ENCODE data around the gene RNF44. TPM values are rescaled to one million over a fixed set of nuclear protein-coding genes. Genes with fewer than 3 reads are reported as not detected.

RNF44 gene
- total RNA-seq, 1 donor from 2014 or later: 24.1 TPM

DNA sequence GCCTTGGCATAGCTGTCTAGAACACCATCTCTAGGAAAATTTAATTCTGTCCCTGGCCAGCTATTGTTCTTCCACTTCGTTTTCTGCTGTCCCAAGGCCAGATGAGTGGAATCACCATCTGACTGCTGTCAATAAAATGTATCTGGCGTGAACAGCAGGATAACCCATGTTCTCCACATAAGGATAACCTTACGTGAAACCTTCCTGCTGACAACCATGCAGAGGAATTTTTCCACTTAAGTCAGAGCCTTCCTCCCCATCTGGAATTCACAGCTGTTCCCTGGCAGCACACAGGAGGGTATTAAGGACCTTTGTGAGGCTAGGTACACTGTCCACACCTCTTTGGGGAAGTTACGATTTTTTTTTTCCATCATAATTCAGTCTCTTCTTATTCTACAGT, 28.6 kb downstream of the RNF44 start:
- peaks cover 31 to 57% of the 10 kb centered on the region in 2 donors for H3K36me3 ChIP-seq
- no peaks in the 10 kb centered on the region for H3K4me1 ChIP-seq

DNA sequence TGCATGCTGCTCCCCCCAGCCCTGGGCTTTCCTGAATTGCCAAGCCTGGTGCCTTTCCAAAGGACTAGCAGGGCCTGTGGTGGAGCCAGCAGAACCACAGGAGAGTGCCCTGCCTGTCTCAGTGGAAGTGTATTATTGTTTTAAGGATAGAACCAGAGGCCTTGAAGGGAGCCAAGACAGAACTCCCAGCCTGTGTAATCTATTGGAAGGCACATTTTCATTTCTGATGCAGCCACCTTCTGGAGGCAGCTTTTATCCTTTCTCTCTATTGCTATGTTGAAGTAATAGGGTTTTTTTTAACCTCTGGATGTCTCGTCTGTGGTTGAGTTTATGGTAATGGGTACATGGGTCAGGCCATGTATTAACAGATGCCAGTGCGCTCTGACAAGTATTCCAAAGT, 29.3 kb downstream of the RNF44 start:
- Histone ChIP-seq H3K9me3 (no peaks in the 10 kb centered on the region), H3K4me3 (no peak overlapping the region), H3K36me3 (peaks cover 34 to 64% of the 10 kb centered on the region in 2 donors), H3K27me3 (no peaks in the 10 kb centered on the region), H3K27ac (no peak overlapping the region), H3K4me1 (no peaks in the 10 kb centered on the region)
- TF ChIP-seq, protein P1, sequence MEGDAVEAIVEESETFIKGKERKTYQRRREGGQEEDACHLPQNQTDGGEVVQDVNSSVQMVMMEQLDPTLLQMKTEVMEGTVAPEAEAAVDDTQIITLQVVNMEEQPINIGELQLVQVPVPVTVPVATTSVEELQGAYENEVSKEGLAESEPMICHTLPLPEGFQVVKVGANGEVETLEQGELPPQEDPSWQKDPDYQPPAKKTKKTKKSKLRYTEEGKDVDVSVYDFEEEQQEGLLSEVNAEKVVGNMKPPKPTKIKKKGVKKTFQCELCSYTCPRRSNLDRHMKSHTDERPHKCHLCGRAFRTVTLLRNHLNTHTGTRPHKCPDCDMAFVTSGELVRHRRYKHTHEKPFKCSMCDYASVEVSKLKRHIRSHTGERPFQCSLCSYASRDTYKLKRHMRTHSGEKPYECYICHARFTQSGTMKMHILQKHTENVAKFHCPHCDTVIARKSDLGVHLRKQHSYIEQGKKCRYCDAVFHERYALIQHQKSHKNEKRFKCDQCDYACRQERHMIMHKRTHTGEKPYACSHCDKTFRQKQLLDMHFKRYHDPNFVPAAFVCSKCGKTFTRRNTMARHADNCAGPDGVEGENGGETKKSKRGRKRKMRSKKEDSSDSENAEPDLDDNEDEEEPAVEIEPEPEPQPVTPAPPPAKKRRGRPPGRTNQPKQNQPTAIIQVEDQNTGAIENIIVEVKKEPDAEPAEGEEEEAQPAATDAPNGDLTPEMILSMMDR (IDR thresholded peaks at IDR 0.05): no peak
- no peak for DNase-seq (ENCODE audit: low spot score in 2 of 2)
- intact Hi-C loops (cut with DNase I): no loop called here

More for the DNA sequence above, 28.6 kb downstream of the RNF44 start:
- no peaks in the 10 kb centered on the region for H3K9me3 ChIP-seq
- H3K4me3 ChIP-seq: no peak overlapping the region
- no peak for DNase-seq (ENCODE audit: low spot score in 2 of 2)
- TF ChIP-seq, protein P1 (IDR thresholded peaks at IDR 0.05): no peak
- no peak overlapping the region for H3K27ac ChIP-seq
- no peaks in the 10 kb centered on the region for H3K27me3 ChIP-seq
- intact Hi-C loops (cut with DNase I): no loop called here

DNA sequence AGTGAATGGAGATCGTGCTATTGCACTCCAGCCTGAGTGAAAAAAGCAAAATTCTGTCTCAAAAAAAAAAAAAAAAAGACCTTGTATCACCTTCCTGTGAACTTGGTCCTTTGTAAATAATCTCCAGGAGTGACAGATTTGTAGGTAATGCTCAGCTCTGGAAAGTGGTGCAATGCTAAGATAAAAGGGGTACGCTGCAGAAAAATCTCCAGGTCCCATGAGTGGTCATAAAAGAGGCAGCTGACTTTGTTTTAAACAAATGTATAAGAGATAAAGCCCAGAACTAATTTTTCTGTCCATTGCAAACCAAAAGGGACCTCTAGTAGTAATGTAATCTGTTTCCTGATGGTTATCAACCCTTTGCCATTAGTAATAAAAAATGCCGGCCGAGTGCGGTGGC, 33.7 kb downstream of the RNF44 start:
- Histone ChIP-seq H3K27ac (no peak overlapping the region), H3K27me3 (no peaks in the 10 kb centered on the region), H3K9me3 (no peaks in the 10 kb centered on the region), H3K4me3 (no peak overlapping the region), H3K36me3 (peaks cover 70 to 95% of the 10 kb centered on the region in 2 donors), H3K4me1 (no peaks in the 10 kb centered on the region)
- TF ChIP-seq, protein P1 (IDR thresholded peaks at IDR 0.05): no peak
- DNase-seq (ENCODE audit: low spot score in 2 of 2): no peak
- intact Hi-C loops (cut with DNase I): no loop called here

DNA sequence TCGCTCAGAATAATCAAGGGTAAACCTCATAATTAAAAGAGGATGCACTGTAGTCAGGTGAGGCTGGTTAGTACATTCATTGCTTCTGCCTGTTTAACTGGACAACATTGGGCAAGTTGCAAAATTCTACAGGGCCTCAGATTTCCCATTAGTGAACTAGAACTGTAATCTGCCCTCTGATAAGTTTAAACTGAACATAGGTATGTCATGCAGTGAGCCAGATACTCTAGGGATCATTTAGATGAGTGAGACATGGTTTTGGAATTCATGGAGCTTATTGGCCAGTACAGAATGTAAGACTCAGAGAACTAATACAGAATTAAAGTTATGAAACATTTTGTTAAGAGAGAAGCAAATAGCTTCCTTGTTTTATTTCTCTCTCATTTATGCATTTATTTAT, 35.9 kb downstream of the RNF44 start:
- Histone ChIP-seq H3K4me1 (no peaks in the 10 kb centered on the region), H3K36me3 (peaks cover 80 to 96% of the 10 kb centered on the region in 2 donors), H3K27ac (no peak overlapping the region), H3K27me3 (no peaks in the 10 kb centered on the region), H3K4me3 (no peak overlapping the region), H3K9me3 (no peaks in the 10 kb centered on the region)
- intact Hi-C loops (cut with DNase I): no loop called here
- DNase-seq (ENCODE audit: low spot score in 2 of 2): no peak
- TF ChIP-seq, protein P1 (IDR thresholded peaks at IDR 0.05): no peak

DNA sequence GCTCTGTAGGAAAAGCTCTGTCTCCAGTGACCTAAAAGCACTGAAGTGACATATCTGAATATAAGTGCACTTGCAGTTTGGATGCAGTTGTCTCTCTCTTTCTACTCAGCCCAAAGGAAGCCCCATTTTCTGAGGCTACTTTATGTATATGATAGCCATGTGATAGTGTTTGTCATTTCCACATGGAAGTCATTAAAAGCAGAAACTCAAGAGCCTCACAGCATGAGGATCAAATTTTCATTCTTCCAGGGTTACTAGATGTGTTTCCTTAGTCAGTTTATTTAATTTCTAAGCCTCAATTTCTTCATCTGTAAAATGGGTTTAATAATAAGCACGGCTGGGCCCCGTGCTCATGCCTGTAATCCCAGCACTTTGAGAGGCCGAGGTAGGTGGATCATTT, 36.7 kb downstream of the RNF44 start:
- TF ChIP-seq, protein P1 (IDR thresholded peaks at IDR 0.05): no peak
- peaks cover 88 to 99% of the 10 kb centered on the region in 2 donors for H3K36me3 ChIP-seq
- no peak overlapping the region for H3K27ac ChIP-seq
- H3K27me3 ChIP-seq: no peaks in the 10 kb centered on the region
- DNase-seq (ENCODE audit: low spot score in 2 of 2): no peak
- no peak overlapping the region for H3K4me3 ChIP-seq
- no peaks in the 10 kb centered on the region for H3K9me3 ChIP-seq
- intact Hi-C loops (cut with DNase I): no loop called here
- no peaks in the 10 kb centered on the region for H3K4me1 ChIP-seq

DNA sequence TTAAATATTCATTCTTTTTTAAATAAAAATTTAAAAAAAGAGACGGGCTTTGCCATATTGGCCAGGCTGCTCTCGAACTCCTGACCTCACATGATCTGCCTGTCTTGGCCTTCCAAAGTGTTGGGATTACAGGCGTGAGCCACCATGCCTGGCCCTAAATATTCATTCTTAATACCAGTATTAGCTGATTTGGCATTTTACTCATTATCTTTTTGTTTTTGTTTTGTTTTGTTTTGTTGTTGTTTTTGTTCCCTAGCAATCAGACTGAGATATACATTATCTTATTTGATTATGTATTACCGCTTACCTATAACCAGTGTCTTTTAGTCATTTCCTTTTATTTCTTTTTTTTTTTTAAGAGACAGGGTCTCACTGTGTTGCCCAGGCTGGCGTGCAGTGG, 37.9 kb downstream of the RNF44 start:
- no peaks in the 10 kb centered on the region for H3K4me1 ChIP-seq
- no peaks in the 10 kb centered on the region for H3K27me3 ChIP-seq
- H3K27ac ChIP-seq: no peak overlapping the region
- TF ChIP-seq, protein P1 (IDR thresholded peaks at IDR 0.05): no peak
- no peak overlapping the region for H3K4me3 ChIP-seq
- intact Hi-C loops (cut with DNase I): no loop called here
- DNase-seq (ENCODE audit: low spot score in 2 of 2): no peak
- H3K9me3 ChIP-seq: no peaks in the 10 kb centered on the region
- H3K36me3 ChIP-seq: peaks cover 88 to 99% of the 10 kb centered on the region in 2 donors
